Measurements from ENCODE around the gene SORCS2.

The SORCS2 gene

DNA sequence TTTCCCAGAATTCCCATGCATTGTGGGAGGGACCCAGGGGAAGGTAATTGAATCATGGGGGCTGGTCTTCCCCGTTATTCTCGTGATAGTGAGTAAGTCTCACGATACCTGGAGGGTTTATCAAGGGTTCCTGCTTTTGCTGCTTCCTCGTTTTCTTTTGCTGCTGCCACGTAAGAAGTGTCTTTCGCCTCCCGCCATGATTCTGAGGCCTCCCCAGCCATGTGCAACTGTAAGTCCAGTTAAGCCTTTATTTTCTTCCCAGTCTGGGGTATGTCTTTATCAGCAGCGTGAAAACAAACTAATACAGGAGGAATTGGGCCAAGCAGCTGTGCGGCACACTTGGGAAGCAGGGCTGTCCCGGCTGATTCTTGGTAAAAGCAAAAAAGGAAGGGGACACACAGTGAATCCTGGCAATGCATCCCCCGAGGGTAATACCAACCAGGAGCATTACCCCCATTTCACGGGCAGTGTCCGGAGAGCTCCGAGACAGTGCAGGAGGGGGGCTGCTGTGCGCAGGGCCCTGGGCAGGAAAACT is 561.7 kb downstream of the SORCS2 start:
- DNase-seq (ENCODE audit: low spot score) = no peak

DNA sequence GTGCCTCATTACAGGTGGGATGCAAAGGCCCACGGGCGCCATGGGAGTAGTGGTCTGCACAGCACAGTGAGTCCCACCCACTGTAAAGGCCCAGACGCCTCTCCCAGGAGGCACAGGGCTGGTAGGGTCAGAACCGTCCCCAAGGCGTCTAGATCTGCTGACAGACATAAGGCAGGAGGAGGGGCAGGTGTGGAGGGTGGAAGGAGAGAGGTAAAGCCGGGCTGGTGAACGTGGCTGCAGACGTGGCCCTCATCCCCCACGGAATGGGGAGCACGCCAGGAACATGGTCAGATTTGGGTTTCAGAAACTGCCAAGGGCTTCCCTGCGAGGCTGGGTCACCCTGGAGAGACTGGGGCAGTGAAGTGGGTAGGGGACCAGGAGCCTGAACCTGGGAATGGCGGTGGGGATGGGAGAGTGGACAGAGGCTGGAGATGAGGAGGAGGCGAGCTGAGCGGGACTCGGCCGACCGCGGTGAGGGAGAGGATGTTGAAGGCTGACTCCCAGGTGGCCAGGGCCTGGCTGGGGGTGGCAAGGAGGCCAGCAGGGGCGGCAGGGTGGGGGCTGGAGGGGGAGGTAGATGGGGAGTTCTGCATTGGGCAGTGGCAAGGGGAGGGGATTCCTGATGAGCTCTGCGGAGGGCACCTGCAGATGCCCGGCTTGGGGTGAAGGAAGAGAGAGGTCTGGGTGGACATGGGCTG is 562.4 kb downstream of the SORCS2 start:
- DNase-seq (ENCODE audit: low spot score) = no peak

DNA sequence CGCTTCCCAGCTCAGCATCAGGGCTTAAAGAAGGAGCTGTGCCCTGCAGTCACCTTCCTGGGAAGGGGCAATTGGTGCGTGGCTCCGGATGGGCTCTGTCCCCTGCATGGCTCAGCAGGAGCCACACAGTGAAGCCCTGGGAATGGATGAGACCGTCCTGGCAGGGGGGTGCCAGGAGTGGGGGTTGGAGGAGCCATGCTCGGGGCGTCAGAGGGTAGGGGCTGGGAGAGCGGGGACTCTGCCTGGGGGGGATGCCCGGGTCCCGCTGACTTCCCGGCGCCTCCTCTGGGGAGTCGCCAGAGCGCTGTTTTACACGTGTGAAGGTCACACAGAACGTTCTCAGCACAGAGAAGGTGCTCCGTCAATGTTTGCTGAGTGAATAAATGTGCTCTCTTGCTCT is 563.2 kb downstream of the SORCS2 start:
- DNase-seq (ENCODE audit: low spot score) = no peak

DNA sequence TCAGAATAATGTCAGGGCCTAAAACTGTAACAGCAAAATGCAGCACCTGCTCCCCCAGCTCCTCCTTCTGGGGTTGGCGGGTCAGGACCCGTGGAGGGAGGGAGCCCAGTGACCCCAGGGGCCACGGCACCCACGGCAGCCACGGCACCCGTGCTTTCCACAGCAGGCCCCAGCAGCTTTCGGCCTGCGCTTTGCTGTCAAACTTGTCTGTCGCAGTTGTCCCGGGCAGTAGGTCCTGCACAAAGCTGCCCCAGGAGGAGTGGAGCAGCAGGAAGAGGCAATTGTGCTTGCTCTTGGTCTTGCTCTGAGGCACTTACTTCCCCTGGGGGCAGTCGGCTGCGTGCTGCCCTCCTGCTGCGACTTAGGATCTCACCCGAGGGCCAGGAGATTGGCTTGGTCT is 563.7 kb downstream of the SORCS2 start:
- no peak for DNase-seq (ENCODE audit: low spot score)

DNA sequence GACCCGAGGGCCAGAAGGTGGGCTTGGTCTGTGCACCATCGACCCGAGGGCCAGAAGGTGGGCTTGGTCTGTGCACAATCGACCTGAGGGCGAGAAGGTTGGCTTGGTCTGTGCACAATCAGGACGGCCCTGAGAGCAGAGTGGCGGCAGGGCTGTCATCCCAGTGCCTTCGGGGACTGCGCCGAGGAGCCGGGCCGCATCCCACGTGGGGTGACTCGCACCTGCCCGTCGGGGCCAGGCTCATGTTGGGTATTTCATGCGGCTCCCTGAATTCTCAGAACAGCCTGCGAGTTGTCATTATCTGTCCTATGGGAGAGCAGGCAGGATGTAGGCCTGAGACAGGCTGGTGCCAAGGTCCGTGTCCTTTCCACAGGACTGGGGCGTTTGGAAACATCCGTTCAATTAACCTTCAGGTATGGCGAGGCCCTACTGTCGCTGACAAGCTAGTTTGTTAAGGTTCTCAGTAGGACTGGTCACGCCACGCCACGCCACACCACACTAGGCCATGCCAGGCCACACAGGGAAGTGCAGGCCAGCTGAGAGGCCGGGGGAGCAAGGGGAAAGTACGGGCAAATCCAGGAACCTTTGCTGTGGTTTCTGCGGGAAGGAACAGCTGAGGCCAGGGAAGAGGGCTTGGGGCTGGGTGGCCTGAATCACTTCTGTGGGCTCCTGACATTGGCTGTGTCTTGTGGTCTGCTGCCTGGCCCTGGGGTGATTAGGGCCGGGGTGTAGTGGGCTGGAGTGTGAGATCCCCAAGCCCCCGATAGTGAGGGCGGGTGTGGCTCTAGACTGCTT is 564.4 kb downstream of the SORCS2 start:
- peak; percentile 25 for DNase-seq (ENCODE audit: low spot score)

DNA sequence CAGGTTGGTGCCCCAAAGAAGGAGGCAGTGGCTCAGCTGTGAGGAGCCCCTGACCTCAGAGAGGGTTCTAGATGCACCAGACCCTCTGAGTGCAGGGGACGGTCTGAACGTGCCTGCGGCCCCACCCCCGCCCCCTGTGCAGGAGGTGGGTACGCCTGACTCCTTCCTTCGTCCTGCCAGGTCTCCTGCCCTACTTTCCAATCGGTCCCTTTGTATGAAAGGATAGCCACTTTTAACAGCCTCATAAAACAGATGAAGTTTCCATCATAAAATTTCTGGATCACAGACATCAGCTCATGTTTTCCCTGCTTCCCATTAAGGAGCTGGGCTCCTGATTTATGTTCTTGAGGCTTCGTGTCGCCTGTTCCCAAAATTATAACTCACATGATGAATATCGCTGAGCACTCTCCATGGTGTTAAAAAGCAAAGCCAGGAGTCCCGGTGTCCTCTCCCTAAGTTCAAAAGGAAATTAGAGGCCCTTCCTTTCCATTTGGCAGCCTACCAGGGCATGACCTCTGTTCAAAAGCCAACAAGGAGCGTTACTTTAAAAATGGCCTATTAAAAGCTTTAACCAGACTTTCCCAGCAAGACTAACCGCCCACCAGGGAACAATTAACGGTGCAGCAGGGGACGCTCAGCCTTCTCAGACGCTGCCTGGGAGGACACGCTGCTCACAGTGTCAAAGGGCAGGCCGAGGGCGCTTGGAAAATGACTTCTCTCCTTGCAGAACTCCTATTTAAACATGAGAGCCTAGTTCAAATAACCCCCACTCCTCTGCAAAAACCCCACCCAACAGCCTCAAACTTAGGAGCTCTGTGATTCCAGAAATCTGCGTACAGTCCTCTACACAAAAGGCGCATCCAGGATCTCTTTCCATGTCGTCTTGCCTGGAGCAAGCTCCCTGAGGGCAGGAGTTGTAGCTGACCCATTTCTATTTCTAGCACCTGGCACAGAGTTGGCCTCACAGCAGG is 565.4 kb downstream of the SORCS2 start:
- no peak for DNase-seq (ENCODE audit: low spot score)

DNA sequence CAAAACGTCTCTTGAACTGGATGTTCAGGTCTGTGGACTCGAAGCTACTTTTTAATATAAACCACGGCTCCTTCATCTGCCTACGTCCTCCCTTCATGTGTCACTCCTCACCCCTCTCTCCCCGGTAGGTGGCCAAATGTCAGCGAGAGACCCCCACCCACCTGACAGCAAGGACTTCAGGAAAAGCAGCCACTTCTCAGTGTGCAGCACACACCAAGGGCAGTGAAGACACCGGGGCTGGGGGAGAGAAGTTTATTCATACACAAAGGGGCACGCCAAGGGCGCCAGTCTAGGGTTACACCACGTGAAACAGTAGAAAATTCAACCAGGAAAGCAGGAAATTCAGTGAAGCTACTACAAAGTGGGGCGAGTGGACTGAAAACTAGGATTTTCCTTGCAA is 566.1 kb downstream of the SORCS2 start:
- no peak for DNase-seq (ENCODE audit: low spot score)

DNA sequence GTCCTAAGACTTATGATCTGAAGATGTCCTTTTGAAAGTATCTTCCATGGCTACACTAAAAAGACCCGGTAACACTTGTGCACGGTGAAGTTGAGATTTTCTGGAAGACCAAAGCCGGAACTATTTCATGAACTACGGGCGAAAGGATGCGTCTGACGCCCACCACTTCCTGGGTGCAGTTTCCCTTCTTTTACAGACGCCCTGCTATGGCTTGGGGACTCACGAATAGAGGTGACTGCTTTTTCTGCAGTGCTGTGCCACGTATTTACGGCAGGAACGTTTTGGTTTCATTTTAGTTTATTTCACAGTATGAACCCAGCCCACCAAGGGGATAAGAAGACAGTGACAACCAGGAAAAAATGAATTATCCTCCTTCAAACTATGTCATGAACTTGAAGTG is 566.9 kb downstream of the SORCS2 start:
- DNase-seq (ENCODE audit: low spot score) = no peak

DNA sequence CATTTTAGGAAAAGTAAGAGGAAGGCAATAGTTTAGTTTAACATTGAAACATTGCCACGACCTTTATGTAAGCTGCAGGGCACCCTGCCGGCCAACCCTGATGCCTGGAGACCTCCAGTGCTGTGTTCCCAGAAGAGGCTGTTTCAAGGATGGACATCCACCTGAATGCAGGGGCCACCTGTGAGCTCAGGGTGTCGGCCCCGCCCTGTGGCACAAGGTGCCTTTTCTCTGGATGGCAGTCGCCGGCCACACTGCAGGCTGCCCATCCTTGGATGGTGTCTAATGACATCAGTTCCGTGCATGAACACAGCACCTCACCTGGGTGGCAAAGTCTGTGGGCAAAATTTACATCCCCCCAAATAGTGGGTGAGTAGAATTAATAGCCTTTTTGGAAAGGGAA is 567.3 kb downstream of the SORCS2 start:
- no peak for DNase-seq (ENCODE audit: low spot score)

DNA sequence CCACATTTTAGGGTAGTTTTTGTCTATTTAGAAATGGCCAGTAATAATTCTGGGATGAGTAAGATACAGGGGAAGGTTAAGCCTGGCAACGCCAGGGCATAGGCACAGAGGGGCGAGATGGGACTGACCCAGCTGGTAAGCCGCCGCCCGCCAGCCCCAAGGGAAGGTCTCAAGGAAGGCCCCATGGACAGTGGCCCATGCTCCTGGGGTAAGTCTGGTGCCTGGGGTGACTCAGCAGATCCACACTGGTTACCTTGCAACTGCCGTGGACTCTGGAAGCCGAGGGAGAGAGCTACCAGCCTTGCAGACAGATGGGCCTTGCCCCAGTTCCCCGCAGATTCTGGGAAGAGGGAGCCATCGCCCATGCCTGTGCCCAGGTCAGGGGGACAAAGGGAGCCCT is 567.9 kb downstream of the SORCS2 start:
- no peak for DNase-seq (ENCODE audit: low spot score)

DNA sequence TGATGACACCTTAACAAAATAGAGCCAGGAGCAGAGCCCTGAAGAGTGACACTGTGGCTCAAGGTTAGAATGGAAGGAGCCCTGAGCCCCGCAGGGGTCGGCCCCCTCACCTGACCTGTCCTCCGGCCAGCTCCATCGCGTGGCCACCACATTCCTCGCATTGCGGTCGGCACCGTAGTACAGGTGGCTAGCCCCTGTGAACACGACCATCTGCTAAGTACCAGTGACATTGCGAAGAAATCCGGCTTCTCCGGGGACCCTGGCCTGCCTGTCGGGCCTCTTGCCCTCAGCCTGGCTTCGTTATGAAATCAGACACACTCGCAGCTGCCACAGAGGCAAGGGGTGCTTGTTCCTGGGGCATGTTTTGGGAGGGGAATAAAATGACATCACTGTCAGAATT is 568.4 kb downstream of the SORCS2 start:
- DNase-seq (ENCODE audit: low spot score) = no peak

DNA sequence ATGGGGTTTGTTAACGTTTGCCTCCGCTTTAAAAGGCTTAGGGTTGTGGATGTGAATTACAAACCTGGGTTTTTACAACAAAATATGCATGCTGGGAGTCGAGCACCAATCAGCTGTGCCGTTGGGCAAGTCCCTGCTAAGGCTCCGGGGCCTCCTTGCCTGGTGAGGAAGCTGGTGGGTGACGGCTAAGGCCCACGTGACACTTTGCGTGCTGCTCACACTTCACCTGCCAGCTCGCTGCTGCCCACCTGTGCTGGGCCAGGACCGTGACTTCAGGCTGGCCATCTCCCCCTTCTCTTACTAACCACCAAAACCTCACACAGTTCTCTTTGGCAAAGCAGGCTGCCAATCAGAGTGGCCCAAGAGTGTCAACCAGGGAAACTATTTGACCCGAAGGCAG is 569.0 kb downstream of the SORCS2 start:
- no peak for DNase-seq (ENCODE audit: low spot score)

DNA sequence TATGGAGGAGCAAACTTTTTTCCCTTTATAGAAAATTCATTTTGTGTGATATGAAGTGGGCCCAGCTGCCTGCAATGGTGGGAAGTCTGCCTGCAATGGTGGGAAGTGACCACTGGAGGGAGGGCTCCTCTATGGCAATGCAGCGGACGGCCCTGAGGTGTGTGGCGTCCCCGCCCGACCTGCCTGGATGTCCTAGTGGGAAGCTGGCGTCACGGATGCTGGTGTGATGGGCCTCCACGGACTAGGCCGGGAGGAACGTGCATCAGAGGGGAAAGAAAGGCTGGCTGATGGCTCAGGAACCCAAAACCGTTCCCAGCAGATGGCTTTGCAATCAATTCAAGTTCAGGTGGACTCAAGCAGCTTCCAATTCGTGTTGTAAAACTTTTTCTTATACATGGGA is 569.4 kb downstream of the SORCS2 start:
- DNase-seq (ENCODE audit: low spot score) = peak; percentile 42

DNA sequence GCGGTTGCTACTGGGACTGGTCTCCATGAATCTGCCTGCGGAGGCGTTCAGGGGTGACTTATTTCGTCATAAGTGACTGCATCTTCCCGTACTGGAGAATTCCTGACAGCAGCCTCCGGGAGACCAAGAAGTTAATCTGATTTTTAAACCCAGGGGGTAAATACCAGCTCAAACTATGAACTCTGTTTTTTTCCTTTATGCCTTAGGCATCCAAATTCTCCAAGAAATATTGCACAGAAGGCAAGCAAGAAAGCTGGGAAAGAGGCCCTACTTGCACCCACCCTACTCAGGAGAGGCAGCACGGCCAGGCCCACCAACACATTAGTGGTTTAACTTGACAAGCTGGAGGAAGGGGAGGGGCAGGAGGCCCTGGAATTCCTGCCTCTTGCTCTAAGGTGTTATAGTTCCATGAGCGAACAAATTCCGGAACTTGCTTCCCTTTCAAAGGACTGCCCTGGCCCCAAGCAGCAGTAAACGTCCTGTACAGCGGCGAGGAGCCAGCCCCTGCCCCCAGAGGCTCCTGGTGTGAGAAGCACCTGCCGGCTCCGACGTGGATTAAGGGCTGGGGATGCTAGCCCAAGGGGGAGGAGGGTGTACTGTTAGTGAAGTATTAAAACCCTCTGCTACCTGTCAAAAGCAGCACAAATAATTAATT is 570.2 kb downstream of the SORCS2 start:
- DNase-seq (ENCODE audit: low spot score) = no peak

DNA sequence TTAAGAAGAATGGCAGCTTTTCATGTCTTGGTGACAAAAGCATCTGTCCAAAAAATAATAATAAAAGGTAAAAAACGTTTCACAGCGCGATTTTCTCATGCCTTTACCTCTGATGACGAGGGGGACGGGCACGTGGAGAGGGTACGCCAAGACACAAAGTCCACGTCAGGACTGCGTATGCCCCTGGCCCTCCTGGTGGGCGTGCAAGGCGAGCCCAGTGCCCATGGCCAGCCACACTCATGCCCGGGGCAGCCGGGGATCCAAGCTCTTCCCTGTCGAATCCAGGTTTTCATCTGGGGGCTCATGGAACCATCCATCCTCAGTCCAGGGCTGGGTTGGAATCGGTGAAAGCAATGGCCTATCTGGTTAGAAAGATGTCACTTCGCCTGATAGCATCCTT is 570.8 kb downstream of the SORCS2 start:
- DNase-seq (ENCODE audit: low spot score) = no peak

DNA sequence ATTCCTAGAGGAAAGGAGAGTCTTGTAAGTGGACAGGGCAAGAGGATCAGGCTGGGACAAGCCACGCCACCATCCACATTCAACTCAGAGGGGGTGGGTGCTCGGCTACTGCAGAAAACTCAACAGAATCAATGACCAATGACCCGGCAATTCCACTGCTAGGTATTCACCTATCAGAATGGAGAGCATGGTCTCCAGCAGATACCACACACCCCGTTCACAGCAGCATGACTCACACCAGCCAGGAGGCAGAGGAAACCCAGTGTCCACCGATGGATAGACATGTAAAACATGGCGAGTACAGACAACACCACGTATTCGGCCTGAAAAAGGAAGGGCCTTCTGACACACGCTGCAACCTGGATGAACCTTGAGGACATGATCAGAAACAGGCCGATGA is 571.5 kb downstream of the SORCS2 start:
- DNase-seq (ENCODE audit: low spot score) = peak; percentile 77

DNA sequence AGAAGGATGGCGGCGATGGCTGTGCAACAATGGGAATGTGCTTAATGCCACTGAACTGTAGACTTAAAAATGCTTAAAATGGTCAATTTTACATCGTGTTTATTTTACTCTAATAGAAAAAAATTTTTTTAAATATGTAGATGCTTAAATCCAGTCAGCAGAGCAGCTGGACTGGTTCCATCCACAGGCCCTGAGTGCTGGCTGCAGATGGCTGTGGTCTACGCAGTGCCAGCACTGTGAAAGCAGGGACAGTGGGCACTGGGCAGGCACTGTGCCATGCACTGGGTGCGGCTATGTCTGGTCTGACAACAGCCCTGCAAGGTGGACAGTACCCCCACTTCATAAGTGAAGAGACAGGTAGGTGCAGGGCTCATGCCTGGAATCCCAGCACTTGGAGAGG is 572.1 kb downstream of the SORCS2 start:
- no peak for DNase-seq (ENCODE audit: low spot score)

DNA sequence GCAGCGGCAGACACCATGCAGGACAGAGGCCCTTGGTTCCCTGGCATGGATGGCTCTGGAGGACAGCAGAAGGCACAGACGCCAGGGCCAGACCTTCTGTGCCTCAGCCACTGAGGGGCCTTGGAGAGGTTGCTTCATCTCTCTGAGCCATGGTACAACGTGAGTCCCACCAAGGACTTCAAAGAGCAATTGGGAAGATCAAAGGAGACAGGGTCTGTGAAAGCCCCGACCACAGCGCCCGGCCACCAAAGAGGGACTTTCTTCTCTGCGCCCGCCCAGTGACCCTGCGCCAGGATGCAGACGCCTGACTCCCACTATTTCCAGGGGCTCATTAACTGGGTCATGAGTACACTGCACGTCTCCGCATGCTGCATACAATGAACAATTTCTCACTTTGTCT is 573.3 kb downstream of the SORCS2 start:
- DNase-seq (ENCODE audit: low spot score) = no peak

DNA sequence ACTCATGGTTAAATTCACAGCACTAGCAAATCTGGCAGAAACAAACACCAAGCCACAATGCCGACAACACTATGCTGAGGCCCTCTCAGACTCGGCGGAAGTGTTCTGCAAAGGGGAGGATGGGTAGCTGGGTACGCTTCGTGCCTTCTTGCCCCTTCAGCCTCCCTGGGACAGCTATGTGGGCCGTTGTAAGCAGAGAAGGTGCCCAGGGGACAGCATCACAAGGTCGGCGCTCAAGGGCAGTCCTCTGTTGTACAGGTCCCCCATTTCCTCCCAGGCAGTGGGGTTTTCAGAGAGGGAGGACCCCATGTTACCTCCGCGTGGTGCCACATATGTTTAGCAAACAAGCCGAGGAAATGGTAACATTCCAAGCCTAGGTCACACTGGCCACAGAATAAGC is 573.7 kb downstream of the SORCS2 start:
- DNase-seq (ENCODE audit: low spot score) = no peak

DNA sequence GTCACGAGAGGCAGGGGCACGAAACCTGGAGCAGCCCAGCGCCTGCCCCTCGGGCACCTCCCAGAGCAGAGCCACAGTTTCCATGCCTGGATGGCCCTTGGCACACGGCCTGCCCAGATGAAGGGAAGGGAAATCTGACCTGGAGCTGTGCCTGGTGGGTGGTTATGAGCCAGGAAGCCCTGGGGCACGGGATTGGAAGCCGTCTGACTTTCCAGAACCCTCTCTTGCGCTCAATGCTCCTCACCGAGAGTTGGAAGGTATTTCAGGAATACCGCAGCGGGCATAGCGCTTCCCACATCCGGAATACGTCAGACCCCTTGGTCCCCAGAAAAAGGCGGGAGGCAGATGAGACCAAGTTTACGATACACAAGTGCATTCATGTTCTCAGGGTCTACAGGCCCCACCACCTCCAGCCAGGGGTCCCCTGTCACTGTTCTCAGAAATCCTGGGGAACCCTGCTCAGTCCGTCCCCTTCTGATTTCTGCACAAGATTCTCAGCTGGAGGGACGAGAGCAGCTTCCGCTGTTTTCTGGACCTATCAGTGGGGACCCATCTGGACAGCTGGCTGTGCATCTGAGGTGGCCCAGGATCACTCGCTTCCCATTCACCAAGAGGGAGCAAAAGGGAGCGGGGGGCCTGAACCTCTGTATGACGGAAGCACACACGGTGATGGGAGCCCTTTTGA is 574.5 kb downstream of the SORCS2 start:
- DNase-seq (ENCODE audit: low spot score) = peak; percentile 78

DNA sequence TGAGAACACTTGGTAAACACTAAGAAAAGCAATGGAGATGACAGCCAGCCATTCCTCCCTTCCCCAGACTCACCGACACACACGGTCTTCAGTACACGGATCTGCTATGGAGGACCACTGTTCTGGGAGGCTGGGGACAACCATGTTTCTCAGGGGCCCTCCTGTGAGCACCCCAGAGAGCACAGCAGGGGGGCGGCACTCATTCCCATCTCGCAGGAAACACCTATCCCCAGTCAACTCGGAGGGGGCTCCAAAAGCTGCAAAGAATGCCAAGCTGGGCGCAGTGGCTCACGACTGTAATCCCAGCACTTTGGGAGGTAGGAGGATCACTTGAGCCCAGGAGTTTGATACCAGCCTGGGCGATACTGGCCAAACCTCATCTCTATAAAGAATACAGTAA is 575.2 kb downstream of the SORCS2 start:
- no peak for DNase-seq (ENCODE audit: low spot score)

Measured in kidney tubule cell (primary cell).